ENCODE results near the gene RAD9A. TPM values are rescaled to one million over a fixed set of nuclear protein-coding genes. Genes with fewer than 3 reads are reported as not detected.

The RAD9A gene
- total and polyA plus RNA-seq, 4 donors = 14.1 to 35.9 (median 21.2) TPM

- Histone ChIP-seq H3K36me3 (ENCODE audit: control insufficient read depth in 4 of 4, insufficient read depth in 4 of 4, low read length in 4 of 4) (peaks cover 0 to 79% (median 9%) of the 10 kb centered on the region in 4 donors), H3K27me3 (ENCODE audit: control insufficient read depth in 3 of 3, insufficient read depth in 3 of 3, low read length in 2 of 3) (no peaks in the 10 kb centered on the region), H3K27ac (ENCODE audit: low read depth in 1 of 2, low read length in 1 of 2) (no peak within 1 kb of the TSS), H3K9me3 (ENCODE audit: control insufficient read depth in 4 of 4, insufficient read depth in 3 of 4, low read length in 3 of 4) (no peaks in the 10 kb centered on the region), H3K4me1 (ENCODE audit: control insufficient read depth in 5 of 5, insufficient read depth in 5 of 5, low read length in 5 of 5) (peaks cover 0 to 2% (median 0%) of the 10 kb centered on the region in 5 donors), H3K4me3 (no peak within 1 kb of the TSS), H3K9ac (ENCODE audit: insufficient read depth in 1 of 2, low read length in 2 of 2) (no peak within 1 kb of the TSS)
- no peak for TF ChIP-seq CTCF (IDR thresholded peaks at IDR 0.05; ENCODE audit: control extremely low read depth, extremely low read depth)
- DNase-seq (no peak), ATAC-seq (ENCODE audit: insufficient read depth, low FRiP score) (no peak)
- WGBS, 2 donors = 36 to 54% methylated on average over 24 to 26 of the region's 26 CpGs
Observed at GRCh38 chr11:67437082-67437808, 45.5 kb downstream of the RAD9A start, which contains the start of gene PTPRCAP. Gene PTPRCAP, minus strand, starts transcription at chr11:67437682. Its CDS starts 63 bp downstream, at chr11:67437619.

GRCh38 chr11:67437809-67438157, 46.0 kb downstream of the RAD9A start:
- TF ChIP-seq CTCF (IDR thresholded peaks at IDR 0.05; ENCODE audit: control extremely low read depth, extremely low read depth) = no peak
- Histone ChIP-seq H3K4me1 (ENCODE audit: control insufficient read depth in 5 of 5, insufficient read depth in 5 of 5, low read length in 5 of 5) (peaks cover 0 to 7% (median 3%) of the 10 kb centered on the region in 5 donors), H3K9ac (ENCODE audit: insufficient read depth in 1 of 2, low read length in 2 of 2) (no peak overlapping the region), H3K4me3 (no peak overlapping the region), H3K9me3 (ENCODE audit: control insufficient read depth in 4 of 4, insufficient read depth in 3 of 4, low read length in 3 of 4) (no peaks in the 10 kb centered on the region), H3K27ac (ENCODE audit: low read depth in 1 of 2, low read length in 1 of 2) (no peak overlapping the region), H3K36me3 (ENCODE audit: control insufficient read depth in 4 of 4, insufficient read depth in 4 of 4, low read length in 4 of 4) (peaks cover 0 to 74% (median 9%) of the 10 kb centered on the region in 4 donors), H3K27me3 (ENCODE audit: control insufficient read depth in 3 of 3, insufficient read depth in 3 of 3, low read length in 2 of 3) (no peaks in the 10 kb centered on the region)
- WGBS, 2 donors = 51 to 66% methylated on average over 3 of the region's 3 CpGs
- DNase-seq = no peak
- no peak for ATAC-seq (ENCODE audit: insufficient read depth, low FRiP score)

- no peak for DNase-seq
- no peaks in the 10 kb centered on the region for H3K27me3 ChIP-seq (ENCODE audit: control insufficient read depth in 3 of 3, insufficient read depth in 3 of 3, low read length in 2 of 3)
- H3K9me3 ChIP-seq (ENCODE audit: control insufficient read depth in 4 of 4, insufficient read depth in 3 of 4, low read length in 3 of 4) = no peaks in the 10 kb centered on the region
- H3K4me3 ChIP-seq = no peak overlapping the region
- H3K9ac ChIP-seq (ENCODE audit: insufficient read depth in 1 of 2, low read length in 2 of 2) = no peak overlapping the region
- peaks cover 0 to 7% (median 3%) of the 10 kb centered on the region in 5 donors for H3K4me1 ChIP-seq (ENCODE audit: control insufficient read depth in 5 of 5, insufficient read depth in 5 of 5, low read length in 5 of 5)
- H3K36me3 ChIP-seq (ENCODE audit: control insufficient read depth in 4 of 4, insufficient read depth in 4 of 4, low read length in 4 of 4) = peaks cover 0 to 69% (median 9%) of the 10 kb centered on the region in 4 donors
- no peak for ATAC-seq (ENCODE audit: insufficient read depth, low FRiP score)
- no peak overlapping the region for H3K27ac ChIP-seq (ENCODE audit: low read depth in 1 of 2, low read length in 1 of 2)
- WGBS, 2 donors = 84 to 86% methylated on average over 34 to 41 of the region's 41 CpGs
- TF ChIP-seq CTCF (IDR thresholded peaks at IDR 0.05; ENCODE audit: control extremely low read depth, extremely low read depth) = no peak
Observed at GRCh38 chr11:67438158-67438902, 46.5 kb downstream of the RAD9A start.

Measured in lung (tissue), 12 donors.